SU-DHL-6 (cell line): ENCODE results near the gene MCF2L2.

Experiments
- CTCF ChIP-seq: fragments of 200-600 bp; sonication (generic); IDR thresholded peaks from one replicate; pipeline ENCODE4 v1.5.1; 2017; ENCODE audit warnings: antibody characterized with exemption, mild to moderate bottlenecking, low read length, moderate library complexity; ENCODE audit not compliant: insufficient read depth, poor library complexity, severe bottlenecking
- EZH2phosphoT487 ChIP-seq: fragments of 200-600 bp; sonication (generic), shearing (Covaris generic); conservative IDR thresholded peaks from 2 replicates; pipeline ENCODE4 v1.6.1; 2018; ENCODE audit warnings: mild to moderate bottlenecking, antibody characterized with exemption, low read length, moderate library complexity, mixed read lengths

- no peak for TF ChIP-seq CTCF
- TF ChIP-seq EZH2phosphoT487, result no peak
Measured at GRCh38 chr3:183129243-183129642, 299.2 kb downstream of the MCF2L2 start.
